NT2/D1 (cell line): ENCODE results near the gene ESR2.

Experiments used
- SUZ12 ChIP-seq: IDR thresholded peaks from 2 replicates; pipeline ENCODE4 v1.6.1; 2011; ENCODE audit not compliant: insufficient read length, insufficient read depth; ENCODE audit errors: extremely low read depth
- YY1 ChIP-seq: IDR thresholded peaks from 2 replicates; pipeline ENCODE4 v1.6.1; 2011; ENCODE audit not compliant: insufficient read length, insufficient read depth
- ZNF274 ChIP-seq: IDR thresholded peaks from 2 replicates; pipeline ENCODE4 v1.6.1; 2011; ENCODE audit warnings: mild to moderate bottlenecking, low read depth, low read length

GRCh38 chr14:64082837-64083236, 211.3 kb downstream of the ESR2 start:
- TF ChIP-seq ZNF274 (no peak), YY1 (no peak), SUZ12 (no peak)
